Right lung (tissue), 5 donors: Measurements from ENCODE around the gene MYO5A. TPM values are rescaled to one million over a fixed set of nuclear protein-coding genes. Genes with fewer than 3 reads are reported as not detected.
"Not testable (repeated sequence)": the region's sequence is repeated elsewhere in the genome, so short reads cannot be mapped to it uniquely, and the experiment has no call there.

Experiments
- DNase-seq, 2 donors: peaks; one replicate each; pipeline ENCODE4 v3.0.0-alpha.2; 2013
- polyA plus RNA-seq, 5 donors: library from polyadenylated mRNA; unstranded; fragments of 120-200 nt; gene quantifications; one replicate each; pipeline versions ENCODE4 v1.2.1 to v1.2.3, GENCODE V29; 2013; ENCODE audit warnings: inconsistent platforms in 1 of 5, low replicate concordance in 1 of 5; ENCODE audit not compliant: insufficient read length in 5 of 5, insufficient read depth in 1 of 5

MYO5A gene
- polyA plus RNA-seq, 5 donors, result 18.1 to 43.4 (median 40.2) TPM

DNA sequence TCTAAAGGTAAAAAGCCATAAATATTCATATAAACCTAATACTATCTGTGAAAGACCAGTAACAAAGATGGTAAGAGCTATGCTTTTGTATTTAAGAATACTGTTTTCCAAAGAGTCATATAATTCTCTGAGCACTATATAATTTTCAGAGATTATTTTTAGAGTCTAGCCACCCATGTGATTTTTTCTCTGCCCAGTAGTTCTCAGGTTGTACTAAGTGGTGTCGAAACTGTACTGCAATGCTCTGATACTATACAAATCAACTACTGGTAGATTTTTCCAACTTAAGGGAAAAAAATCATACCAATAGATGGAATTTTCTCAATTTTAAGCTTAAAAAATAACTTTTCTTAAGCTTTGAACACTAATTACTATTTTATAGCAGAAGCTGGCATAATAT is 104.8 kb downstream of the MYO5A start:
- no peak for DNase-seq

DNA sequence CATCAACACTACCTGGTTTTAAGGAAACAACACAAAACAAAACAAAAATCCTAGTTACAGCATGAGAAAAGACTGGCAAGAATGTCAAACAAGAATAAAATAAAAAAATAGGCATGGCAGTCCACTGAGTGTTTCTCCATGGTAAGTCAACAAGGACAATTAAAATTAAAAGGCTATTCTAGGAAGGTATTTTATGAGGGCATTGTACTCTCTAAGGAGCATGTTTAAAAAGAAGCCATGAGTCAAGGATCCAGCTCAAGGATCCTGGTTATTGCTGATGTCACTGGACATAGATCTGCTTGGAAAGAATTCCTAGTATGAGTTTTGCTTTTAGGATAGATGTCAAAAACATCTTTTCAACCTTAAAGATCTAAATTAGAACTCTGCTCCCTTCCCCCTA is 106.7 kb downstream of the MYO5A start:
- no peak for DNase-seq

GRCh38 chr15:52421029-52421428 is 107.7 kb downstream of the MYO5A start:
- DNase-seq, result no peak

DNA sequence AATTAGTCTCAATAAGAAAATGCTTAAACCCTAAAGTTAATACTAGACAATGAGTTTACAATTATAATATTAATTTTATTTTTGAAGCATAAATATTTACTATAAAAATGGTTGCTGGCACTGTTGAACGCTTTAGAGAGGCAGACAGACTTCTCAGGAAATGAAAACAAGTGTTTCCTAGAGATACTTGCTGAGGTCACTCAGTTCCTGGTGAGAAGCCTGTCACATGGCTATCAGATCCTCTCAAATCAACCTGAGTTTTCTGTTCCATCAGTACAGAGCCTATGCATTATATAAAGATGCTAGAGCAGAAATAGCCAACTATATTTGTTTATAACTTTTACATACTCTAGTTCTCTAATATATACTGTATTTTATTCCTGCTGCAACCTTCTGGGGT is 109.2 kb downstream of the MYO5A start:
- no peak for DNase-seq

GRCh38 chr15:52417957-52418356 is 110.7 kb downstream of the MYO5A start:
- no peak for DNase-seq

GRCh38 chr15:52417521-52417920 is 111.2 kb downstream of the MYO5A start:
- no peak for DNase-seq

DNA sequence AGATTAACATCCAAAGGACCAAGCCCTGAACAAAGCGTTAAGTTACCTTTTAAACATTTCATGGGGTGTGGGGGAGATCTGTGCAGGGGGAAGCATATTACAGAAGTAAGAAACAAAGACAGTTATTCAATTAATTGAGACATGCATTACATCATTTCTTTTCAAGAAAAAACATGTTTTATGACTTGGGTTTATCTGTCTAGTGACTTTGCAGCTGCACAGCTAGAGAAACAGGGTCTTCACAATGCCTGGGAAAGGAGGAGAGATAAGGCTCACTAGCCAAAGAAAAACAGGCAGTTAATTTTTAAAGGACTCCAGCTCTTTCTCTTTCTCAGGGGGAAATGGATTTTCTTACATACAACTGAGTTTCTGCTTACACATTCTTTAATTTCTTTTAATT is 112.1 kb downstream of the MYO5A start:
- not testable (repeated sequence) for DNase-seq

- DNase-seq, result no peak
These were observed 113.1 kb downstream of the MYO5A start for GRCh38 chr15:52415628-52416027.

DNA sequence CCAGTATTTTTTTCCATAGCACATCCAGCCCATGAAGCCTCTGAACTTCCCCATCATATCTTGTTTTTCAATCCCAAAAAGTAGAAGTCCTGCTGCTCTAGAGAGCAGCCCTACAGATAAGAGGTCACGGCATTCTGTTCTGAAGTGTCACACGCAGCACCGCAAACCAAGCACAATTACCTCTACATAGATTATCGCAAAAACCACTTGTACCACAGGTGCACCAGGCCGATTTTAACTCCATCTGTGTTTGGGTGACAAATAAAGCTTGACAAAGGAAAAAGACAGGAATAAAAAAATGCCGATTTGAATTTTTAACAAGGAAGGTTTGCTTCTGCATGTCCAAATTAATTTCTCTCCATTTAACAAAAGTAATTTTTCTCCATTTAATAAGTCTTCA is 113.7 kb downstream of the MYO5A start:
- DNase-seq, result no peak

GRCh38 chr15:52408823-52409222 is 119.9 kb downstream of the MYO5A start:
- no peak for DNase-seq

DNA sequence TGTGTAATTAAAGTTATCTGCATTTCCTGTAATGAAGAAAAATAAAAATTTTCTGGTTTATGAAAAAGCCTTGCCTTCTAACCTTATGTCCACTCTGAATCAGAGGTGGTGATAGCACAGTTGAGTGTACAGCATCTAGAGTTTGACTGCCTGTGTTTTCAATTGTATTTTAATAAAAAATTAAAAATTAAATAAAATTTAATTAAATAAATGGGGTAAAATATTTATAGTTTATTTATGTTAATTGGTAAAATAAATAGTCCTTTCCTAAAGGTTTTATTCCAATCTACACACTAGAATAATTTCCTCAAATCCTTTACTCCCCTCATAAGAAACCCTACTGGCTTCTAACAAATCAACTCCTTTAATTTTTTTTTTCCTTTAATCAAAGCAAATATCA is 121.3 kb downstream of the MYO5A start:
- no peak for DNase-seq

- no peak for DNase-seq
These were observed 122.1 kb downstream of the MYO5A start for GRCh38 chr15:52406601-52407000.

DNA sequence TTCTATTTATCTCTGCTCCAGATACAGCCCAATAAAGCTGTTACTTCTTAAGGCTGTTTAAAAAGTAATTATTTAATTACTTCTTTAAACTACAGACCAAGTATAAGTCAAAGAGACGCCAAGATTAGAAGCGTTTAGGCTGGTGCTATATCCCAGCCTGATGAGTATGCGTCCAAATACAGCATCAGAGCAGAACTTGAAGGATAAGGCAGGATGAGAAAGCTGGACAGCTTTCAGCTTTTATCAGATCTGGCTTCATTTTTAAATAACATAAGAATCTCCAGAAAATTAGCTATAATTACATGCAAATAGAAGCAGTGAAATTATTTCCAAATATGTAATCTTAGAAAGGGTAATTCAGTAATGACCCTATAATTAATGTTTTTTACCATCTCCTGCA is 122.8 kb downstream of the MYO5A start:
- DNase-seq, result peak; percentile 10 to 13

DNA sequence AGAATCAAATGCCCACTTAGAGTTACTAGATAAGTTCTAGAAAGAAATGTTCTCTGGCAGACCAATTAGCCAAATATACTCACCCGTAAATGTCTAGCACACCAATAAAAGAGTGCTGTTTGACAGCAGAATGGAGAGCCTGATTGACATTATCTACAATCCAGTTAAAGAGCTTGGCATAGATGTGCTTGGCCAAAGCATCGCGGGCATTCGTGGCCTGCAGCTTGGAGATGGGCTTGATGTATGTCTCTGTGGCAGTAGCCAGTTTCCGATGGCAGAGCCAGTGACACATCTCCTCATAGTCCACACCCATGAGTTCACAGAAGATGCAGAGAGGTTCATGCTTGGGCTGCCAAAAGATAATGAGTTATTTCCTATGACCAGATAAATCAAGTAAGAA is 131.6 kb downstream of the MYO5A start:
- no peak for DNase-seq

DNA sequence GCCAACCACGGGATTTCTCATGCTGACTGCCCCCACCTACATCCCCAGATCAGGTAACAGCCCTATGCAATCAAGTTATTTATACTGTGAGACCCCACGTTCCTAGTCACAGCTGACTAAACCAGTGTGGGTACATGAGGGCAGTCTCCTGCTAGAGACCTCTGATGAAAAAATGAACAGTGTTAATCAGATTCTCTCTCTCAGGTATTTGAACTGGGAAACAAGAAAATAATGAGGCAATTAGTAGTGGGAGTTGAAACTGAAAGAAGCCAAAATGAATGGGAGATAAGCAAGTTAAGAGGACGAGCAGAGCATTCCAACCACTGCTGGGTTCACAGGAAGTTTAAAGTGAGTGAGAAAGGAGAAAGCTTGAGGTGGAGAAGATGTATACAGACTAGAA is 134.6 kb downstream of the MYO5A start:
- DNase-seq, result no peak

DNA sequence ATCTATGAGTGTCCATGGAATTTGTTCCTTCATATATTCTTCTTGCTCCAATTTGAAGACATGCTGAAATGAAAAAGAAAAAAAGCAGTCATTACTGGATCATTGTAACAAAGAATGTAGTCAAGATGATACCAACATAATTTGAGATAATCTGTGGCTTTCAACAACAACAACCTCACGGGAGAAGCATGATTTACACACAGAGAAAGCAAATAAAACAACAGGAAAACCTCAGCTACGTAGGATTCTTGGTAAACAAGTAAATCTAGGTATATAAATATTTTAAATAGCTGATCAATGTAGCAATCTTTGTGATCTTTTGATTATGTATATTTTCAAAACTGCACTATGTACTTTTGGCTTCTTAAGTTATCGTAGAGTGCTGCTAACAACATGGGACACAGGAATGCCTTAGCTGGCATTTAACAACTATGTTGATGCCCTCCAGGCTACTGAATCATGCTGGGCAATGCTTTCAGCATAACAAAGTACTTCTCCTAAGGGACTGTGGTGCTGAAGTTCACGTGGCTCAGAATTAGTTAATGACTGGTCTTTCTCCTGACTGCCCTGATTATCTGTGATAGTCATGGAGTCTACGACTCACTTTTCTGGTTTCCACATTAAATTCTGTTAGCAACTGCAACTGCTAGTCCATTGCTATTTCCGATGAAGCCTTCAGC is 136.5 kb downstream of the MYO5A start:
- no peak for DNase-seq

DNA sequence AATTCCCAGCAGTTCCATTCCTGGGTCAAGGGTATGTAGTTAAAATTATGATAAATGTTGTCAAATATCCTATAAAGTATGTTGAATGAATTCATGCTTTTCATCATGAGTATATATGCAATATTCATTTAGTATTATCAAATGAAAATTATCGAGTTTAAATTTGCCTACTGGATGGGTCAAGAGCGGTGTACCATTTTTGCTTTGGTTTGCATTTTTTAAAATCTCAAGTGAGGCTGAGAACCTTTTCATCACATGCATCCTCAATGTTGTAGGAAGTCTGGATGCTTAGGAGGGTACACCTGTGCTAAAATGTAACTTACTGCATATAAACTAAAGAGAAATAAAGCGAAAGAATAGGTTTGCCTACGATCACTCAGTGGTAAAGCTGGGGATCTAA is 137.6 kb downstream of the MYO5A start:
- DNase-seq, result no peak

- no peak for DNase-seq
These were observed 143.0 kb downstream of the MYO5A start for GRCh38 chr15:52385670-52386069.

GRCh38 chr15:52383100-52383588 is 145.5 kb downstream of the MYO5A start:
- no peak for DNase-seq

GRCh38 chr15:52382647-52383046 is 146.0 kb downstream of the MYO5A start:
- no peak for DNase-seq

GRCh38 chr15:52379395-52380106 is 149.1 kb downstream of the MYO5A start:
- no peak for DNase-seq

DNA sequence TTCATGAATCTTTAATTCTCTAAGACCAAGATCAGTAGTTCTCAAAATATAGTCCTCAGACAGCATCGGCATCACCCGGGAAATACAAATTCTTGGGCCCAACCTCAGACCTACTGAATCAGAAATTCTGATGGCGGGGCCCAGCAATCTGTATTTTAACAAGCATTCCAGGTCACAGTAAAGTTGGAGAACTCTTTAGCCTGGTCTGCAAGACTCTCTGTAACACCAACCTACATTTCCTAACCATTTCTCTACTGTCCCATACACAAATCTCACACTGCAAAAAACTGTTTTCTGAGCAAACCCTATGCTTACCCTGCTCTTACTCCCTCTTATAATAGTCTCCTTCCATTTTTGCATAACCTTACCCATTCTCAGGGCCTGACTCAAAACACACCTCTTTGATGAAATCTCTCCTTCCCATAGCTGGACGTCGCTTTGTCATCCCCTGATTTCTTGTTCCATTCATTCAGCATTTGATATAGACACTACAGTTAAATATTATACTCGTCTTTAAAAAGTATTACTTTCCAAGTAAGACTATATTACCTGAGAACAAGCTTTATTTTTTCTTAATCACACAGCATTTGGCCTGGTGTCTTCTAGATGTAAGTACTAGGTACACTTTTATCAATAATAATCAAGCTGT is 149.8 kb downstream of the MYO5A start:
- DNase-seq, result no peak

GRCh38 chr15:52370010-52370409 is 158.7 kb downstream of the MYO5A start:
- DNase-seq, result no peak
